ENCODE data around the gene LLGL2.

GRCh38 chr17:75574404-75575036, 49.0 kb downstream of the LLGL2 start:
- TF ChIP-seq CTCF (IDR thresholded peaks at IDR 0.05) (no peak), EP300 (IDR thresholded peaks at IDR 0.05) (no peak), POLR2A (IDR thresholded peaks at IDR 0.05) (no peak)
